ENCODE results near the gene CRISPLD2.

The CRISPLD2 gene

GRCh38 chr16:84800158-84800978 lies 19.4 kb upstream of the CRISPLD2 start:
- DNase-seq (ENCODE audit: low read depth) = no peak

DNA sequence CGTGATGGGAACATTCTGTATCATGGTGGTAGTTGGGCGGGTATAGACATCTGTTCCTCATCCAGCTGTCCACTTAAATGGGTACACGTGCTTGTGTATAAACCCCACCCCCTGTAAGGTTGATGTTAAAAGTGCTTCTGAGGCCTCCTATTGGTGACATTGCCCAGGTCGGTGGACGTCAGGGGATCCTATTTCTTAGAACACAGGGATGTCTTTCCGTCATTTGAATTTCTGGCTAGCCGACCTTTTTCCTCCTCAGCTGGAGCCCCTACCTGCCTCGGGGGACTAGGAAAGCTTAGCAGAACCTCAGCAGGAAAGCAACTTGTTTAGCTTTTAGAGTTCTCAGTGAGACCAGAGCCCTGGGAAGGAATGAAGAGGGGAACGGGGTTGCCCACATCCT lies 16.6 kb upstream of the CRISPLD2 start:
- no peak for DNase-seq (ENCODE audit: low read depth)

DNA sequence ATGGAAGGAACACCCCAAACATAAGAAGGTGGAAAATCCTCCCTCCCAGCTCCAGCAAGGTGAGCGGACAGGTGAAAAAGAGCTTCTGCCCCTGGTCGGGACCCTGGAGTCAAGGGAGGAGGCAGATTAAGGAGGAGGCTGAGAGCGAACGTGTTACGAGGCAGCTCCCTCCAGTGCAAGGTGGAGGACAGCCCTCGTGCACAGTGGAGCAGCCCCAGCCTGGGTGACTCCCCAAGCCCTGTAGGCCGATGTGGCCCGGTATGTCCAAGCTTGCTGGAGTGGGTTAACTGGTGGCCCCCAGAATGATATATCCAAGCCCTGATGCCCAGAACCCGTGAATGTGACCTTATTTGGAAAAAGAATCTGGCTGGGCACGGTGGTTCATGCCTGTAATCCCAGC lies 15.5 kb upstream of the CRISPLD2 start:
- no peak for DNase-seq (ENCODE audit: low read depth)

DNA sequence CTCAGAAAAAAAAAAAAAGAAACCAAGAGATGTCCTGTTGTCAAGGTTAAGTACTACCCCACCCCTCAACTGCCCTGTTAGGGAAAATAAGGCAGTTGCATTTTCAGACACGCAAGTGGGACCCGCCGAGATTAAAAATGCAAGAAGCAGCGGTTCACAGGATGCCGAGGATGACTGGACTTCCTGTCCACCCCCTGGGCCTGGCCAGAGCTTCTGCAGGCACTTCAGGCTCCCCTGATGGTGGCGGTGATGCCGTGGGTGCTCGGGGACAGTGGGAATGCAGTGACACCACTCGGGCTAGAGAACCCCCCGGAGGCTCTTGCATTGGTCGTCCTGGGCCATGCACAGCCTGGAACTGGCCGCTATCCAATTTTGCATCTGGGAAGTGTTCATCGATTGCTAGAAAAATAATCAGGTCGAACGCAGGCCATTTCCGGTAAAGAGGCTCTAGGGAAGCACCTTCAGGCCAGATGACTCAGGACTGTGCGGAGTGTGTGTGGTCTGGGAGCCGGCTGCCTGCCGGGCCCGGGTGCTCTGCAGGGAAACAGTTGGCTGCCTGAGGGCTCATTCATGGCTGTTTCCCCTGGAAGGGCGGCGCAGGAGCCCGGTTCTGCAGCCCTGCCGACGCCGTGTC lies 13.4 kb upstream of the CRISPLD2 start:
- DNase-seq (ENCODE audit: low read depth) = no peak

DNA sequence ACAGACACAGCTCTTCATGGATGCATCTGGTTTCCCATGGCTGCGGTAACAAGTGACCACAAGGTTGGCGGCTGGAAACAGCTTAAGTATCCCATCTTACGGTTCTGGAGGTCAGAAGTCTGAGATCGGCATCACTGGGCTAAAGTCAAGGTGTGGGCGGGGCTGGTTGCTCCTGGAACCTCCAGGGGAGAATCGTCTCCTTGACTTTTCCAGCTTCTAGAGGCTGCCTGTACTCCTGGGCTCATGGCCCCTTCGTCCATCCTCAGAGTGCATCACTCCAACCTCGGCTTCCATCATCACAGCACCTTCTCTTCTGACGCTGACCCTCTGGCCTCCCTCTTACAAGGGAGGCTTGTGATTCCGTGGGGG lies 12.9 kb upstream of the CRISPLD2 start:
- no peak for DNase-seq (ENCODE audit: low read depth)

GRCh38 chr16:84807776-84808175 lies 12.0 kb upstream of the CRISPLD2 start:
- no peak for DNase-seq (ENCODE audit: low read depth)

GRCh38 chr16:84808826-84809225 lies 11.0 kb upstream of the CRISPLD2 start:
- no peak for DNase-seq (ENCODE audit: low read depth)

- no peak for DNase-seq (ENCODE audit: low read depth)
Observed at GRCh38 chr16:84810518-84811273, 9.1 kb upstream of the CRISPLD2 start.

- no peak for DNase-seq (ENCODE audit: low read depth)
Observed at GRCh38 chr16:84811529-84811928, 8.3 kb upstream of the CRISPLD2 start.

DNA sequence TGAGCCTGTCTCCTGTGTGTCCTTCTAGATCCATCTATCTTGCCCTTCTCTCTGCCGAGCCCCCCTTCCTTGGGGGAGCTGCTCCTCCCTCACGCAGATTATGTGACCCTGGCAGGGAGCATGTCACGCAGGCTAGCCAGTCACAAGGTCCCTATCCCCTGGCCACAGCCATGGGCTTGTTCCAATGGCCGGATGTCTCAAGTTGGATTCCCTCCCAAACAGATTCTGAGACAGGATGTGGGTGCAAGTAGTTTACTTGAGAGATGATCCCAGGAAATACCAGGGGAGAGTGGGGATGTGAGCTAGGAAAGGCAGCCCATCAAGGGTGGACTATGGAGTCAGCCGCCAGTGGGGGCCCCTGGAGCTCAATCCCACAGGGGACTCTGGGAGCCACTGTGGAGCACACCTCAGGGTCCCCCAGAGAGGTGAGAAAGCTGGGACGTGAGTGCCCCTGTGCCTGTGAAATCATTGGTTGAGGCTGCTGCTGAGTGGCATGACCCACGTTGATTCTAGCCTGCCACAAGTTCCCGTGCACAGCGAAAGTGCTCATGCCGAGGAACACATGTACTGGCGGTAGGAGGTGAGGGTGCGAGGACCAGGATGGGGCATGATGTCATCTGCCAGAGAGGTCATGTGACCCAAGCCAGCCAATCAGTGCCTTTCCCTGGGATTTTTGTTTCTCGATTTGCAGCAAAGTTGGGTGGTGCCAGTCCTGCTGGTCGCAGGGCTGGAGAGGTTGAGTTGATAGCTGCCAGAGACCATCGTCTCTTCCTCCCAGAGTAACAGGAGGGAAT lies 6.4 kb upstream of the CRISPLD2 start:
- no peak for DNase-seq (ENCODE audit: low read depth)

DNA sequence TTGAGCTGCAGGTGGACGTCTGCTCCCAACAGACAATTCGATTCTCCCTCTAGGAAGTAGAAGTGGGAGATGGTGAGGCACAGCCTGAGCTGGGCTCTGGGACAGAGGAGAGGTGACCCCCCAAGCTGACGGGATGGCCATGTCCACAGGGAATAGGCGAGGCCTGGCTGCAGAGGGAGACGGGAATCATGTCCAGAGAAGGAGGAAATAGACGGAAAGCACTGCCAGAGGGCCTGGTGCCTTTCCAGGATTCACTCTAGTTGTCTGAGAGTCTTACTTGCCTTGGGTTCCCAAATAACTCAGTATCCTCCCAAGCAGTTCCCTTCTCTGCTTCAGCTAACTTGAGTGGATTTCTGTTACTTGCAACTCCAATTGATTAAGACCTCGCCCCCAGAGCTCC lies 4.3 kb upstream of the CRISPLD2 start:
- DNase-seq (ENCODE audit: low read depth) = no peak

GRCh38 chr16:84816023-84816422 lies 3.8 kb upstream of the CRISPLD2 start:
- no peak for DNase-seq (ENCODE audit: low read depth)

DNA sequence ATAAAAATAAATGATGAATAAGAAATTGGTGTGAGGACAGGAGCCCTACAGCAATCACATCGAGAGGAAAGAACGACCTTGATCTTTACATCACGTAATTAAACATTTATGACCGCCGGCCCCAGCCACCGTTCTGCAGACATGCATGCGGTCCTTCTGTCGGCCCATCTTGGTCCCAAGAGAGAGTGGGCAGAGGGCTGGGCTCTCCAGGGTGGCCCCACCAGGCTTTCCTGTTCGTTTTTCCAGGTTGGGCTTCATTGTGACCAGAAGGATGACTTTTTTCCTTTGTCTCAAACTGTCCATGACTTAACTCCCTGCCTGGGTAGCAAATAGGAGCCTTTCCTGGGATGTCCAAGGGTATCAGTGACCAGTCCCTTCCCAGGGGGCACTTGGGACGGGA lies 3.3 kb upstream of the CRISPLD2 start:
- DNase-seq (ENCODE audit: low read depth) = no peak

GRCh38 chr16:84817206-84817605 lies 2.6 kb upstream of the CRISPLD2 start:
- no peak for DNase-seq (ENCODE audit: low read depth)

GRCh38 chr16:84817613-84818012 lies 2.2 kb upstream of the CRISPLD2 start:
- no peak for DNase-seq (ENCODE audit: low read depth)

DNA sequence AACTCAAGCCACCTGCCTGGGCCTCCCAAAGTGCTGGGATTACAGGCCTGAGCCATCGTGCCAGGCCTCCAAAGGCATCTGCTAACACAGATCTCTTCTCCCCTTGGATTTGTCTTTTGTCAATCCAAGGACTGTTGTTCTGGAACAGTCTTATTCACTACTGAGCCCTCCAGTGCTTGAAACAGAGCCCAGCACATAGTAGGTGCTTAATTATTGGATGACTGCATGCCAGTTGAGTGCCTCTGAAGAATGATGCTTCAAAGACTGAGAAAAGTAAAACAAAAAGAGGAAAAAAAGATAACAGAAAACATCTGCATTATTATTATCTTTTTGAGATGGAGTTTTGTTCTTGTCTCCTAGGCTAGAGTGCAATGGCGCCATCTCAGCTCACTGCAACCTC lies 1.7 kb upstream of the CRISPLD2 start:
- no peak for DNase-seq (ENCODE audit: low read depth)

- no peak for DNase-seq (ENCODE audit: low read depth)
Observed at GRCh38 chr16:84818989-84819643, 669 bp upstream of the CRISPLD2 start.

DNA sequence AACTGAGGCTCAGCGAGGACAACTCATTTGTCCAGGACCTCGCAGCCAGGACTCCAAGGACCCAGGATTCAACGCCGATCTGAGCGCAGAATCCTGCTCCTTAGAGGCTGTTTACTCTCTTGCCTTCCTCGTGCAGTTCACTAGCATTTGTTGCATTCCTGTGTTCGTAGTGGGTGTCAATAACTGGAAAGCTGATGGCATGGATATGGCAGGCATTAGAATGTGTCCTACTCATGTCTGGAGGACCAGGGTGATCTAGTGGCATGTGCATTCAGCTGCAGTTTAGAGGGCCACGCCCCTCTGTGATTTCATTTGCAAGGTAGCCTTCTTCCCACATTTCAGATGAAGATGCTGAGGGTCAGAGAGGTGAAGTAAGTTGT lies 510 bp downstream of the CRISPLD2 start:
- no peak for DNase-seq (ENCODE audit: low read depth)

DNA sequence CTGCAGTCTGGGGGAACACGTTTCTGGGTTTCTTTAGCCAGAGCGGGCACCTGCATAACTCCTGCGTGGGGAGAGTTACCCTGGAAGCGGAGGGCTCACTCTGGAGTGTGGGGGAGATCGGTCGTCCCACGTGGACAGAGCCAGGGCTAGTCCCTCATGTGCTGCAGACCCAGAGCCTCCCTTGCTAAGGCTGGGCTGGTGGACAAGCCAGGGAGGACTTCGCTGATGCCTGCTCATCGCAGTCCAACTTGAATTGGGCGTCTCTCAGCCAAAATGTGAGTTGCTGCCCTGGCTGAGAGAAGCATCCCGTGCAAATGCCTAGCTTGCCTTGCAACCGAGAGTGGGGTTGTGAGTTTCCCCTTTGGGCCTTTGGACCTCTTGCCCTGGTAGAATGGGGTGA lies 986 bp downstream of the CRISPLD2 start:
- no peak for DNase-seq (ENCODE audit: low read depth)

- DNase-seq (ENCODE audit: low read depth) = no peak
Observed at GRCh38 chr16:84821179-84821578, 1.4 kb downstream of the CRISPLD2 start.

- DNase-seq (ENCODE audit: low read depth) = no peak
Observed at GRCh38 chr16:84821728-84822689, 2.2 kb downstream of the CRISPLD2 start.

Data from activated T-cell treated with anti-CD3 and anti-CD28 coated beads for 24 hours (primary cell).